HepG2 (cell line): Measurements from ENCODE around the gene GBP2. TPM values are rescaled to one million over a fixed set of nuclear protein-coding genes. Genes with fewer than 3 reads are reported as not detected.

Experiments
- ATAC-seq: fragments of 200-7000 bp; cut with Tn5 transposase; 3 replicates; pipeline ENCODE4 v1.9.1; 2020; ENCODE audit warnings: mild to moderate bottlenecking, moderate library complexity
- BruUV-seq: library from RNA; stranded (reverse); fragments of 400-500 nt; replicated peaks from 2 replicates; lab custom pipeline; 2021; lab: Mats Ljungman, UMichigan
- CTCF ChIA-PET: fragments of 300-600 bp; formaldehyde crosslinking; extraction: SDS; loops from one replicate; lab custom pipeline; 2021; ENCODE audit warnings: low total read pairs, inconsistent platforms, low intra/inter-chr PET ratio; lab: Yijun Ruan, JAX
- POLR2A ChIA-PET: fragments of 350-600 bp; sonication (Branson Sonifier 250); formaldehyde crosslinking; loops from one replicate; lab custom pipeline; 2020; ENCODE audit warnings: antibody characterized with exemption, inconsistent platforms; lab: Yijun Ruan, JAX
- DNase-seq: peaks from one replicate; pipeline ENCODE4 v3.0.0-alpha.2; 2015; ENCODE audit warnings: low spot score
- FAIRE-seq: peaks from 3 replicates; lab custom pipeline; 2011; peaks lifted over from hg19 to GRCh38; lab: Jason Lieb, UNC
- H2AFZ ChIP-seq: one replicate; pipeline ENCODE4 v1.6.1; 2011; ENCODE audit warnings: low read length, inconsistent platforms
- H3K27ac ChIP-seq: fragments of 300-600 bp; 3 replicates; pipeline ENCODE4 v1.8.0; 2011; ENCODE audit warnings: mixed run types, mild to moderate bottlenecking, mixed read lengths, low read length, inconsistent platforms; ENCODE audit not compliant: insufficient read depth; ENCODE audit errors: extremely low read length
- H3K27me3 ChIP-seq, 2 experiments: fragments of 200-600 bp in 1 of 2; 2 replicates in 1 of 2; 3 replicates in 1 of 2; pipeline versions ENCODE4 v1.6.0 to v1.8.0; 2011; ENCODE audit warnings: low read length in 2 of 2, mild to moderate bottlenecking in 2 of 2, moderate library complexity in 2 of 2, inconsistent platforms in 1 of 2; ENCODE audit not compliant: insufficient read depth in 2 of 2, control insufficient read depth in 1 of 2
- H3K36me3 ChIP-seq, 2 experiments: fragments of 200-600 bp in 1 of 2; replicated peaks in 1 of 2; 2 replicates in 1 of 2; 3 replicates in 1 of 2; pipeline versions ENCODE4 v1.5.1 to v1.8.0; 2011; ENCODE audit warnings: low read length in 2 of 2, inconsistent platforms in 1 of 2; ENCODE audit not compliant: insufficient read depth in 2 of 2, control insufficient read depth in 1 of 2
- H3K4me1 ChIP-seq: 2 replicates; pipeline ENCODE4 v1.5.1; 2012; ENCODE audit warnings: low read length, inconsistent platforms; ENCODE audit not compliant: insufficient read depth
- H3K4me2 ChIP-seq: 2 replicates; pipeline ENCODE4 v1.6.0; 2011; ENCODE audit warnings: low read depth, low read length, inconsistent platforms
- H3K4me3 ChIP-seq, 3 experiments: fragments of 200-600 bp in 1 of 3; sonication (generic), shearing (Covaris generic) in 1 of 3; replicated peaks in 1 of 3; 2 replicates each; pipeline ENCODE4 v1.5.1; 2011 to 2016; ENCODE audit warnings: low read length in 3 of 3, inconsistent platforms in 2 of 3, low read depth in 2 of 3, mild to moderate bottlenecking in 2 of 3, control low read depth in 1 of 3, mixed read lengths in 1 of 3; ENCODE audit not compliant: insufficient read depth in 1 of 3
- H3K79me2 ChIP-seq: one replicate; pipeline ENCODE4 v1.6.1; 2011; ENCODE audit warnings: low read length, inconsistent platforms; ENCODE audit not compliant: insufficient read depth
- H3K9ac ChIP-seq: 2 replicates; pipeline ENCODE4 v1.6.0; 2011; ENCODE audit warnings: mild to moderate bottlenecking, low read depth, low read length, inconsistent platforms; ENCODE audit not compliant: insufficient read depth
- H3K9me3 ChIP-seq: 2 replicates; pipeline ENCODE4 v1.5.1; 2012; ENCODE audit warnings: mild to moderate bottlenecking, low read length
- H4K20me1 ChIP-seq: 2 replicates; pipeline ENCODE4 v1.6.0; 2011; ENCODE audit warnings: inconsistent platforms, mild to moderate bottlenecking, low read length, moderate library complexity; ENCODE audit not compliant: insufficient read depth
- DMTF1 ChIP-seq: sonication (generic); formaldehyde crosslinking; IDR thresholded peaks from 2 replicates; pipeline ENCODE4 v1.4.0; 2020; ENCODE audit warnings: mild to moderate bottlenecking, missing genetic modification reagents
- FOXK2 ChIP-seq: fragments of 450-650 bp; IDR thresholded peaks from 2 replicates; pipeline ENCODE4 v1.6.1; 2016
- HIVEP1 ChIP-seq: sonication (generic); formaldehyde crosslinking; IDR thresholded peaks from 2 replicates; pipeline ENCODE4 v1.4.0; 2020; ENCODE audit warnings: mild to moderate bottlenecking, missing genetic modification reagents
- HMGA1 ChIP-seq: sonication (generic); formaldehyde crosslinking; conservative IDR thresholded peaks from 2 replicates; pipeline ENCODE4 v1.4.0; 2020; ENCODE audit warnings: missing genetic modification reagents
- HNF1B ChIP-seq: sonication (generic); formaldehyde crosslinking; IDR thresholded peaks from 2 replicates; pipeline ENCODE4 v1.5.1; 2020; ENCODE audit warnings: mild to moderate bottlenecking, moderate library complexity, missing genetic modification reagents
- LBX2 ChIP-seq: sonication (generic); formaldehyde crosslinking; IDR thresholded peaks from 2 replicates; pipeline ENCODE4 v1.5.0; 2020; ENCODE audit warnings: missing genetic modification reagents, mild to moderate bottlenecking, borderline replicate concordance
- NFIB ChIP-seq: sonication (generic); formaldehyde crosslinking; IDR thresholded peaks from 2 replicates; pipeline ENCODE4 v1.9.0; 2021; ENCODE audit warnings: missing genetic modification reagents, mild to moderate bottlenecking, borderline replicate concordance
- SOX13 ChIP-seq, 3 experiments: fragments of 450-650 bp in 1 of 3; sonication (generic) in 1 of 3; formaldehyde crosslinking in 1 of 3; IDR thresholded peaks in 2 of 3; conservative IDR thresholded peaks in 1 of 3; 2 replicates each; pipeline versions ENCODE4 v1.5.0 to v1.6.1; 2016 to 2020; ENCODE audit warnings: antibody characterized with exemption in 1 of 3, mild to moderate bottlenecking in 1 of 3, missing compliant biosample characterization in 1 of 3, missing genetic modification reagents in 1 of 3, moderate library complexity in 1 of 3
- UBTF ChIP-seq: sonication (generic); formaldehyde crosslinking; IDR thresholded peaks from 2 replicates; pipeline ENCODE4 v1.4.0; 2020; ENCODE audit warnings: mild to moderate bottlenecking, missing genetic modification reagents
- ZBTB39 ChIP-seq: sonication (generic); formaldehyde crosslinking; IDR thresholded peaks from 2 replicates; pipeline ENCODE4 v1.5.0; 2020; ENCODE audit warnings: missing genetic modification reagents
- ZNF337 ChIP-seq: sonication (generic); formaldehyde crosslinking; IDR thresholded peaks from 2 replicates; pipeline ENCODE4 v1.5.1; 2020; ENCODE audit warnings: missing genetic modification reagents, low read depth, mild to moderate bottlenecking, borderline replicate concordance
- ZNF343 ChIP-seq: sonication (generic); formaldehyde crosslinking; IDR thresholded peaks from 2 replicates; pipeline ENCODE4 v1.4.0; 2020; ENCODE audit warnings: mild to moderate bottlenecking, missing genetic modification reagents
- ZNF460 ChIP-seq: sonication (generic); formaldehyde crosslinking; IDR thresholded peaks from 2 replicates; pipeline ENCODE4 v1.5.1; 2020; ENCODE audit warnings: missing genetic modification reagents, mild to moderate bottlenecking, borderline replicate concordance
- ZSCAN22 ChIP-seq: sonication (generic); formaldehyde crosslinking; IDR thresholded peaks from 2 replicates; pipeline ENCODE4 v1.4.0; 2020; ENCODE audit warnings: mild to moderate bottlenecking, missing genetic modification reagents
- WGBS: methylation state at CpG from one replicate; pipeline ENCODE4 v1.1.6; 2017; ENCODE audit warnings: low lambda C conversion rate; 5-methylcytosine and 5-hydroxymethylcytosine counted together
- in situ Hi-C: cut with HindIII; loops from 2 replicates; pipeline ENCODE4 v1.10.0; 2017; ENCODE audit warnings: low pct_unique_long_range_greater_than_20kb; ENCODE audit not compliant: extremely low pct_ligation_motif_present
- intact Hi-C: fragments of 100-400 bp; cut with micrococcal nuclease; formaldehyde crosslinking; loops from one replicate; pipeline ENCODE4 v1.10.0; 2022; ENCODE audit not compliant: unreplicated experiment
- polyA plus RNA-seq, 8 experiments: library from polyadenylated mRNA; depleted of rRNA in 3 of 8; stranded (reverse) in 7 of 8; unstranded in 1 of 8; fragments of >200 nt; fragmentation: Illumina TruSeq in 4 of 8; extraction: Trizol in 4 of 8; gene quantifications; 2 replicates each; pipeline versions ENCODE4 v1.2.1 to v1.2.3, GENCODE V29; 2011 to 2016; ENCODE audit warnings: low read depth in 4 of 8, missing spikeins in 1 of 8, mixed read lengths in 1 of 8; ENCODE audit not compliant: insufficient read depth in 1 of 8
- total RNA-seq, 5 experiments: library from RNA; depleted of rRNA; stranded (reverse); fragments of >200 nt; fragmentation: Illumina TruSeq; extraction: Trizol; gene quantifications; 2 replicates each; pipeline ENCODE4 v1.2.3, GENCODE V29; 2016; ENCODE audit warnings: low read depth in 1 of 5

GBP2 gene
- total and polyA plus RNA-seq, 2 of the 13 experiments (the other 11 are each of a cell fraction or from before 2014, with no cell fraction given): 5.1 to 6.2 TPM

GRCh38 chr1:89130716-89131115, 4.8 kb upstream of the GBP2 start (continued):
- TF ChIP-seq DMTF1 (CRISPR knock-in tag) (no peak), HNF1B (CRISPR knock-in tag) (no peak), NFIB (CRISPR knock-in tag) (no peak), ZSCAN22 (CRISPR knock-in tag) (no peak)

- Histone ChIP-seq H4K20me1 (no peaks in the 10 kb centered on the region), H3K4me3 (no peak overlapping the region), H3K27me3 (no peaks in the 10 kb centered on the region; a peak in 1 of 5 replicates), H3K4me2 (no peak overlapping the region), H3K79me2 (no peaks in the 10 kb centered on the region), H3K9ac (no peak overlapping the region), H3K4me1 (peaks cover 27% of the 10 kb centered on the region), H3K9me3 (no peaks in the 10 kb centered on the region), H3K27ac (no peak overlapping the region), H2AFZ (no peak overlapping the region), H3K36me3 (no peaks in the 10 kb centered on the region)
- 31% methylated on average over 4 of the region's 4 CpGs for WGBS
- ChIA-PET CTCF (no interaction called here), POLR2A (no interaction called here)
- in situ Hi-C loops (no loop called here), intact Hi-C loops (no loop called here)
- BruUV-seq: no TSS peak
- TF ChIP-seq UBTF: no peak
- TF ChIP-seq ZNF460 (CRISPR knock-in tag): no peak
- no peak for TF ChIP-seq LBX2 (CRISPR knock-in tag)
- TF ChIP-seq HMGA1 (CRISPR knock-in tag): no peak
- TF ChIP-seq ZBTB39 (CRISPR knock-in tag): no peak
- TF ChIP-seq ZNF343 (CRISPR knock-in tag): no peak
- no peak for TF ChIP-seq SOX13 (IDR thresholded peaks at IDR 0.05)
- TF ChIP-seq SOX13 (CRISPR knock-in tag; conservative IDR thresholded peaks at IDR 0.05 in 1 of 2, IDR thresholded peaks at IDR 0.05 in 1 of 2): no peak
- no peak for TF ChIP-seq FOXK2
- TF ChIP-seq HIVEP1: no peak
- no peak for TF ChIP-seq ZNF337 (CRISPR knock-in tag)
- ATAC-seq: no peak
- DNase-seq: no peak
- FAIRE-seq: no peak
Observed at GRCh38 chr1:89129911-89130310, 4.0 kb upstream of the GBP2 start.
